GM18861 (cell line): Measurements from ENCODE around the gene HDAC4.

Source experiments
- ATAC-seq: cut with Tn5 transposase; IDR thresholded peaks from one replicate; pipeline ENCODE4 v1.9.1; 2021; ENCODE audit not compliant: unreplicated experiment

The HDAC4 gene

GRCh38 chr2:239211396-239212094 lies 189.3 kb downstream of the HDAC4 start:
- ATAC-seq: no peak

- ATAC-seq: no peak
Observed at GRCh38 chr2:239209783-239210182, 191.0 kb downstream of the HDAC4 start.

- no peak for ATAC-seq
Observed at GRCh38 chr2:239208465-239209180, 192.2 kb downstream of the HDAC4 start.

GRCh38 chr2:239206851-239207250 lies 194.0 kb downstream of the HDAC4 start:
- no peak for ATAC-seq

GRCh38 chr2:239206042-239206441 lies 194.8 kb downstream of the HDAC4 start:
- ATAC-seq: no peak

- ATAC-seq: no peak
Observed at GRCh38 chr2:239204876-239205468, 195.8 kb downstream of the HDAC4 start.

- ATAC-seq: no peak
Observed at GRCh38 chr2:239204136-239204875, 196.5 kb downstream of the HDAC4 start.

- ATAC-seq: no peak
Observed at GRCh38 chr2:239203443-239204135, 197.2 kb downstream of the HDAC4 start.

GRCh38 chr2:239202836-239203235 lies 198.0 kb downstream of the HDAC4 start:
- no peak for ATAC-seq

- no peak for ATAC-seq
Observed at GRCh38 chr2:239202343-239202742, 198.5 kb downstream of the HDAC4 start.

GRCh38 chr2:239201884-239202283 lies 198.9 kb downstream of the HDAC4 start:
- ATAC-seq: no peak

GRCh38 chr2:239201531-239201876 lies 199.3 kb downstream of the HDAC4 start:
- ATAC-seq: no peak

- ATAC-seq: no peak
Observed at GRCh38 chr2:239200646-239201530, 199.9 kb downstream of the HDAC4 start.

- ATAC-seq: no peak
Observed at GRCh38 chr2:239199041-239199768, 201.6 kb downstream of the HDAC4 start.

GRCh38 chr2:239198221-239198620 lies 202.6 kb downstream of the HDAC4 start:
- ATAC-seq: no peak

GRCh38 chr2:239197146-239197545 lies 203.7 kb downstream of the HDAC4 start:
- no peak for ATAC-seq

GRCh38 chr2:239196474-239197021 lies 204.3 kb downstream of the HDAC4 start:
- ATAC-seq: no peak

GRCh38 chr2:239195992-239196391 lies 204.8 kb downstream of the HDAC4 start:
- no peak for ATAC-seq

- no peak for ATAC-seq
Observed at GRCh38 chr2:239195318-239195871, 205.4 kb downstream of the HDAC4 start.
